DMS79 (cell line): ENCODE results near the gene USP6NL.

Experiments
- DNase-seq: peaks from one replicate; lab custom pipeline; 2025; lab: John Stamatoyannopoulos, UW

Gene USP6NL

DNA sequence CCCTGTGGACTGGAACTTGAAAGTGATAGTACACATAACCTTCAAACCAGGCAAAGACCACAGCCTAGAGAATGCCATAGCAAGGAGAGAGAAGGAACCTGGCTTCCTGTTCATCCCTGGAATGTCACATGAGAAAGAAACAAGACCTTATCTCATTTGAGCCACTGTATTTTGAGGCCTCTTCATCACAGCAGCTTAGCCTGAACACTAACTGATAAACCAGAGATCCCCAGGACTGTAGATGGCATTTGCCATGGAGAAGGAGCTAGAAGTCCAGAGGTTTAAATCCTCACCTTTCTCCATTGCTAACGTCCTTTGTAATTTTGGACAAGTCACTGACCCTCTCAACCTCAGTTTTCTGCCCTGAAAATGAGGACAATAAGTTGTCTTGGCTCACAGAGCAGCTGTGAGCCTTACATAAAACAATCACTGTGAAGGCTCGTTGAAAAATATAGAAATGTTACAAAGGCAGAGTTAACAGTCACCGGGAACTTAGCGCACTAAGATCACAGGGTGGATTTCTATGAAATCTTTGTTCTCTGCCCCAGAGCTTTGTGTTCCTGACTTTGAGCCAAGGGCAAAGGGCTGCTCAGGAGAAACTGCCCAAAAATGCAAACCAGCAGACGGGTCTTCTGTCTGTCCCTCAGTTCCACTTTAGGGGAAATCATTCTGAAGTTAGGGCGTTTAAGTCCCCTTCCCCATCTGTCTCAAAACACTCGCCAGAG is 197.0 kb downstream of the USP6NL start:
- no peak for DNase-seq

DNA sequence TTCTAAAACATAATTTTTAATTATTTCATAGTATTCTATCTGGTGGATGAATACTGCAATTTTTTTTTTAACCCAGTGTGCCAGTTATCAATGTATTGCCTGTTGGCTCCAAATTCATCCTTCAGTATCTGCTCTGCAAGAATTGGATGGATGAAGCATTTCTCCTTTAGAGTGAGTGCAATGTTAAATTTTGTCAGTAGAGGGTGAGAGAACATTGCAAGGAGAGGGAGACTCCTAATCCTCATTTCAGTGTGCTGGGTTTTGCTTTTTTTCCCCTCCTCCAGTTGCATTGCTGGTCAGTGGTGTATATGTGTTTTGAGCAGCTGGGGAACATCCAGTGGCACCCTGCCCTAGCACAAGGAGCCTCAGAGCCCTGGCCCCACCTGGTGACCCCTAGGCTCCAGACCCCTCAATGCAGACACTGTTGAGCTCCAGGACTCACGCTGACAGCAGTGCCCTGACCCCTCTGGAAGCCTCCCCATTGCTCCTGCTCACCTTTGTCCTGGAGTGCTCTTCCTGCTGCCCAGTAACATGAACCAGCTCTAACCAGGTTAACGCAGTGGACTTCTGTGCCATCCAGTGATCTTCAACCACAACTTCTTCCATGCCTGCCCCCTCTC is 199.4 kb downstream of the USP6NL start:
- DNase-seq, result no peak

DNA sequence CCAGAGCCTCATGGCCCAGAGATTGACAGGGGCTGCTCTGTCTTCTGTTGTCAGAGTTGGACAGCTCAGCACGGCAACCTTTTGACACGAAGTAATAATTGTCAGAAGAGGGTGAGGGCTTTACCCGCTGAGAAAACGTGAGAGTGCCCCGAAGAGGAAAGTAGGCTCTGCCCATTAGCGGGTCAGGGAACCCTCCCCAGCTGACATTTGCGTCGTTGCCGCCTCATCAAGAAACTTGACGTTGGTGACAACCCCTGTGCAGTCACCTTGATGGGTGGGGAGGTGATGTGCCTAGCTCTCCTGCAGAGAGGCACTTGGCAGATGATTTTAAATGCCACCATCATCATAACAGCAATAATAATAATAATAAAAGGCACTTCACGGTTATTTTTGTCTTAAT is 202.1 kb downstream of the USP6NL start:
- no peak for DNase-seq

GRCh38 chr10:11407939-11408338 is 203.5 kb downstream of the USP6NL start:
- DNase-seq, result no peak

GRCh38 chr10:11406746-11407145 is 204.7 kb downstream of the USP6NL start:
- DNase-seq, result no peak

GRCh38 chr10:11404901-11405300 is 206.5 kb downstream of the USP6NL start:
- DNase-seq, result peak; percentile 4
